Neural progenitor cell (in vitro differentiated cells): ENCODE measurements around the gene MRPS12. TPM values are rescaled to one million over a fixed set of nuclear protein-coding genes. Genes with fewer than 3 reads are reported as not detected.

Experiments used
- DNase-seq: peaks from one replicate; pipeline ENCODE4 v3.0.0-alpha.2; 2016; ENCODE audit warnings: low spot score
- H2AFZ ChIP-seq: fragments of 200-600 bp; sonication (generic); replicated peaks from 2 replicates; pipeline ENCODE4 v1.6.1; 2016; ENCODE audit warnings: antibody characterized with exemption
- H3F3A ChIP-seq: fragments of 200-600 bp; sonication (generic); 2 replicates; pipeline ENCODE4 v1.6.1; 2016; ENCODE audit warnings: antibody characterized with exemption, low read depth
- H3K27ac ChIP-seq: fragments of 200-600 bp; sonication (generic); 2 replicates; pipeline ENCODE4 v1.5.1; 2016; ENCODE audit warnings: mild to moderate bottlenecking
- H3K27me3 ChIP-seq: fragments of 200-600 bp; sonication (generic); 2 replicates; pipeline ENCODE4 v1.6.1; 2016; ENCODE audit warnings: mild to moderate bottlenecking, moderate library complexity
- H3K36me3 ChIP-seq: fragments of 200-600 bp; sonication (generic); 2 replicates; pipeline ENCODE4 v1.5.1; 2016
- H3K4me1 ChIP-seq: fragments of 200-600 bp; sonication (generic); 2 replicates; pipeline ENCODE4 v1.6.1; 2016; ENCODE audit warnings: mixed run types
- H3K4me2 ChIP-seq: fragments of 200-600 bp; sonication (generic); 2 replicates; pipeline ENCODE4 v1.6.1; 2016
- H3K4me3 ChIP-seq: fragments of 200-600 bp; sonication (generic); 2 replicates; pipeline ENCODE4 v1.5.1; 2016
- H3K79me2 ChIP-seq: fragments of 200-600 bp; sonication (generic); 2 replicates; pipeline ENCODE4 v1.6.1; 2016; ENCODE audit warnings: low read depth
- H3K9ac ChIP-seq: fragments of 200-600 bp; sonication (generic); 2 replicates; pipeline ENCODE4 v1.6.1; 2016
- H3K9me3 ChIP-seq: fragments of 200-600 bp; sonication (generic); 2 replicates; pipeline ENCODE4 v1.5.1; 2016; ENCODE audit warnings: low read depth
- H4K20me1 ChIP-seq: fragments of 200-600 bp; sonication (generic); 2 replicates; pipeline ENCODE4 v1.6.1; 2016; ENCODE audit warnings: low read depth
- H3K27ac Mint-ChIP-seq: 3 replicates; pipeline ENCODE4 v1.8.0; 2021; ENCODE audit warnings: mixed read lengths
- H3K27me3 Mint-ChIP-seq: 2 replicates; pipeline ENCODE4 v1.8.0; 2022; ENCODE audit warnings: low read depth, mild to moderate bottlenecking, inconsistent platforms, moderate library complexity, mixed read lengths; ENCODE audit not compliant: insufficient read depth
- H3K36me3 Mint-ChIP-seq: 3 replicates; pipeline ENCODE4 v1.8.0; 2021; ENCODE audit warnings: mixed read lengths
- H3K4me1 Mint-ChIP-seq: 3 replicates; pipeline ENCODE4 v1.8.0; 2021; ENCODE audit warnings: mixed read lengths
- H3K4me3 Mint-ChIP-seq: 3 replicates; pipeline ENCODE4 v1.8.0; 2021; ENCODE audit warnings: mild to moderate bottlenecking, moderate library complexity, mixed read lengths
- H3K9me3 Mint-ChIP-seq: 3 replicates; pipeline ENCODE4 v1.8.0; 2020; ENCODE audit warnings: mixed read lengths
- CTCF ChIP-seq: fragments of 200-600 bp; sonication (generic); IDR thresholded peaks from 2 replicates; pipeline ENCODE4 v1.5.1; 2017; ENCODE audit warnings: antibody characterized with exemption, mild to moderate bottlenecking
- EZH2 ChIP-seq: fragments of 200-600 bp; sonication (generic); IDR thresholded peaks from 2 replicates; pipeline ENCODE4 v1.6.1; 2017; ENCODE audit warnings: antibody characterized with exemption, mild to moderate bottlenecking, moderate library complexity
- EZH2phosphoT487 ChIP-seq: fragments of 200-600 bp; sonication (generic); IDR thresholded peaks from 2 replicates; pipeline ENCODE4 v1.6.1; 2017; ENCODE audit warnings: antibody characterized with exemption
- total RNA-seq: library from RNA; depleted of rRNA; stranded (reverse); fragments of >200 nt; gene quantifications from 2 replicates; pipeline ENCODE4 v1.2.3, GENCODE V29; 2015; ENCODE audit warnings: low replicate concordance

MRPS12 gene
- total RNA-seq, 1 donor from 2014 or later = 9.2 TPM

GRCh38 chr19:38907227-38907626 lies 23.5 kb upstream of the MRPS12 start:
- H3K27me3 ChIP-seq = no peaks in the 10 kb centered on the region
- no peaks in the 10 kb centered on the region for H3F3A ChIP-seq
- H3K36me3 ChIP-seq = no peaks in the 10 kb centered on the region
- H3K9me3 ChIP-seq = no peaks in the 10 kb centered on the region
- H3K4me3 Mint-ChIP-seq = no peak overlapping the region
- H4K20me1 ChIP-seq = no peaks in the 10 kb centered on the region
- no peaks in the 10 kb centered on the region for H3K9me3 Mint-ChIP-seq
- H3K27me3 Mint-ChIP-seq = peaks cover 3% of the 10 kb centered on the region
- DNase-seq = no peak
- H3K4me1 ChIP-seq = no peaks in the 10 kb centered on the region
- H3K79me2 ChIP-seq = no peaks in the 10 kb centered on the region
- H3K9ac ChIP-seq = no peak overlapping the region
- no peaks in the 10 kb centered on the region for H3K4me1 Mint-ChIP-seq
- H3K36me3 Mint-ChIP-seq = peaks cover 9% of the 10 kb centered on the region
- H3K27ac Mint-ChIP-seq = no peak overlapping the region
- no peak overlapping the region for H2AFZ ChIP-seq
- no peak overlapping the region for H3K27ac ChIP-seq
- no peak overlapping the region for H3K4me2 ChIP-seq
- no peak overlapping the region for H3K4me3 ChIP-seq
- no peak for TF ChIP-seq EZH2phosphoT487
- no peak for TF ChIP-seq EZH2
- no peak for TF ChIP-seq CTCF

- Histone ChIP-seq H3K79me2 (no peaks in the 10 kb centered on the region), H3F3A (no peaks in the 10 kb centered on the region), H2AFZ (no peak overlapping the region), H4K20me1 (no peaks in the 10 kb centered on the region), H3K4me3 (no peak overlapping the region), H3K36me3 (no peaks in the 10 kb centered on the region), H3K27me3 (no peaks in the 10 kb centered on the region), H3K9me3 (no peaks in the 10 kb centered on the region), H3K4me2 (no peak overlapping the region), H3K27ac (no peak overlapping the region), H3K9ac (no peak overlapping the region), H3K4me1 (no peaks in the 10 kb centered on the region)
- no peak for DNase-seq
- Mint-ChIP-seq H3K4me3 (no peak overlapping the region), H3K27ac (no peak overlapping the region), H3K36me3 (peaks cover 9% of the 10 kb centered on the region), H3K27me3 (peaks cover 7% of the 10 kb centered on the region), H3K9me3 (no peaks in the 10 kb centered on the region), H3K4me1 (no peaks in the 10 kb centered on the region)
- TF ChIP-seq EZH2phosphoT487 (no peak), CTCF (no peak), EZH2 (no peak)
Observed at GRCh38 chr19:38907670-38908069, 23.1 kb upstream of the MRPS12 start.

- no peaks in the 10 kb centered on the region for H4K20me1 ChIP-seq
- TF ChIP-seq CTCF (no peak), EZH2 (no peak), EZH2phosphoT487 (no peak)
- Mint-ChIP-seq H3K9me3 (no peaks in the 10 kb centered on the region), H3K36me3 (peaks cover 9% of the 10 kb centered on the region), H3K4me1 (no peaks in the 10 kb centered on the region), H3K4me3 (no peak overlapping the region), H3K27me3 (peaks cover 10% of the 10 kb centered on the region), H3K27ac (no peak overlapping the region)
- no peaks in the 10 kb centered on the region for H3K36me3 ChIP-seq
- no peak for DNase-seq
- H3K9me3 ChIP-seq = no peaks in the 10 kb centered on the region
- H3K27ac ChIP-seq = no peak overlapping the region
- H3K27me3 ChIP-seq = no peaks in the 10 kb centered on the region
- H3K4me3 ChIP-seq = no peak overlapping the region
- H3K9ac ChIP-seq = no peak overlapping the region
- no peak overlapping the region for H2AFZ ChIP-seq
- H3F3A ChIP-seq = no peaks in the 10 kb centered on the region
- H3K4me1 ChIP-seq = no peaks in the 10 kb centered on the region
- H3K4me2 ChIP-seq = no peak overlapping the region
- H3K79me2 ChIP-seq = no peaks in the 10 kb centered on the region
Observed at GRCh38 chr19:38908911-38909310, 21.8 kb upstream of the MRPS12 start.

- Histone ChIP-seq H3K36me3 (no peaks in the 10 kb centered on the region), H3K9ac (no peak overlapping the region), H3K27me3 (no peaks in the 10 kb centered on the region), H3K4me3 (no peak overlapping the region), H3F3A (no peaks in the 10 kb centered on the region), H2AFZ (no peak overlapping the region), H3K9me3 (no peaks in the 10 kb centered on the region), H3K27ac (no peak overlapping the region), H4K20me1 (no peaks in the 10 kb centered on the region), H3K4me2 (no peak overlapping the region), H3K4me1 (no peaks in the 10 kb centered on the region), H3K79me2 (no peaks in the 10 kb centered on the region)
- TF ChIP-seq EZH2 = no peak
- no peak for TF ChIP-seq CTCF
- no peak for TF ChIP-seq EZH2phosphoT487
- Mint-ChIP-seq H3K36me3 (peaks cover 8% of the 10 kb centered on the region), H3K9me3 (no peaks in the 10 kb centered on the region), H3K27me3 (peaks cover 11% of the 10 kb centered on the region), H3K4me1 (no peaks in the 10 kb centered on the region), H3K4me3 (peak overlapping the region; percentile 69), H3K27ac (no peak overlapping the region)
- DNase-seq = no peak
Observed at GRCh38 chr19:38910488-38910887, 20.3 kb upstream of the MRPS12 start.
